A549 (cell line): ENCODE data around the gene IGFN1.

Experiments
- CBX8 ChIP-seq: fragments of 200-600 bp; sonication (generic); IDR thresholded peaks from 2 replicates; pipeline ENCODE4 v1.6.1; 2016
- EHMT2 ChIP-seq: fragments of 200-600 bp; sonication (generic); IDR thresholded peaks from 2 replicates; pipeline ENCODE4 v1.6.1; 2016; ENCODE audit warnings: antibody characterized with exemption, low read depth, mild to moderate bottlenecking, moderate library complexity
- JUN ChIP-seq, 2 experiments: fragments of >200 bp; sonication (Bioruptor Twin); formaldehyde crosslinking; IDR thresholded peaks; 2 replicates in 1 of 2; 3 replicates in 1 of 2; pipeline ENCODE4 v1.6.1; 2016 to 2017
- MAZ ChIP-seq: fragments of 150-350 bp; IDR thresholded peaks from 2 replicates; pipeline ENCODE4 v1.6.1; 2014; ENCODE audit warnings: antibody characterized with exemption, low read depth, low read length, borderline replicate concordance
- POLR2AphosphoS2 ChIP-seq: conservative IDR thresholded peaks from 2 replicates; pipeline ENCODE4 v1.6.1; 2012; ENCODE audit warnings: low read length, improper control_type of control experiment, inconsistent platforms
- TF ChIP-seq, protein P1 (sequence below): fragments of >200 bp; sonication (Bioruptor Twin); formaldehyde crosslinking; IDR thresholded peaks from 3 replicates; pipeline ENCODE4 v1.5.1; 2016

DNA sequence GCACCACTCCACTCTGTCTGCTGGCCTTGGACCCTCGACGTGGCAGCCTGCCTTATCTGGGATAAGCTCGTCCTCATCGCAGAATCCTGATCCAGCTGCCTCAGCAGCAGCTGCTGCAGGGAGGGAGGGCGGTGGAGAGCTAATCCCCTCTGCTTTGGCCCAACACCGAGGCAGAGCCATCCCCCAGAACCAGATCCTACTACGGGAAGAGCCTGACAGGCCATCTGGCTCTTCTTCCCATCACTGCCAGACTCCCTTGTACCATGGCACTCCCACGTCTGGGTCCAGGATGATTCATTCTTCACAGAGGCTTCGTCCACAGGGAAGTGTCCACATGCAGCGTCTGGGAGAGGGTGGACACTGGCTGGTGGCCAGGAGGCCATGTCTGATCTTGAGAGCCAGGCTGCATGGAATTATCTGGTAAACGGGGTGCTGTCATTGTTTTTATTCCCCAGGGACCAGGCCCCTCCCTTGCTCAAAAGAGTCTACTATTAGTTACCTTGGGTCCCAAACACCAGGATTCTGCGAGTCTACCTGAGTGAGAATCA lies 78.1 kb downstream of the IGFN1 start:
- no peak; a peak in 1 of 5 replicates for TF ChIP-seq JUN (IDR thresholded peaks at IDR 0.05)
- no peak for TF ChIP-seq CBX8
- TF ChIP-seq, protein P1, sequence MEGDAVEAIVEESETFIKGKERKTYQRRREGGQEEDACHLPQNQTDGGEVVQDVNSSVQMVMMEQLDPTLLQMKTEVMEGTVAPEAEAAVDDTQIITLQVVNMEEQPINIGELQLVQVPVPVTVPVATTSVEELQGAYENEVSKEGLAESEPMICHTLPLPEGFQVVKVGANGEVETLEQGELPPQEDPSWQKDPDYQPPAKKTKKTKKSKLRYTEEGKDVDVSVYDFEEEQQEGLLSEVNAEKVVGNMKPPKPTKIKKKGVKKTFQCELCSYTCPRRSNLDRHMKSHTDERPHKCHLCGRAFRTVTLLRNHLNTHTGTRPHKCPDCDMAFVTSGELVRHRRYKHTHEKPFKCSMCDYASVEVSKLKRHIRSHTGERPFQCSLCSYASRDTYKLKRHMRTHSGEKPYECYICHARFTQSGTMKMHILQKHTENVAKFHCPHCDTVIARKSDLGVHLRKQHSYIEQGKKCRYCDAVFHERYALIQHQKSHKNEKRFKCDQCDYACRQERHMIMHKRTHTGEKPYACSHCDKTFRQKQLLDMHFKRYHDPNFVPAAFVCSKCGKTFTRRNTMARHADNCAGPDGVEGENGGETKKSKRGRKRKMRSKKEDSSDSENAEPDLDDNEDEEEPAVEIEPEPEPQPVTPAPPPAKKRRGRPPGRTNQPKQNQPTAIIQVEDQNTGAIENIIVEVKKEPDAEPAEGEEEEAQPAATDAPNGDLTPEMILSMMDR, result no peak
- no peak for TF ChIP-seq MAZ
- no peak for TF ChIP-seq POLR2AphosphoS2
- TF ChIP-seq EHMT2, result no peak
